Astrocyte (in vitro differentiated cells and primary cell): ENCODE data around the gene SNUPN. TPM values are rescaled to one million over a fixed set of nuclear protein-coding genes. Genes with fewer than 3 reads are reported as not detected.
A peak's percentile ranks its signal among the peaks of the same experiment; 100 is the strongest.

Experiments
- DNase-seq: peaks from one replicate; pipeline ENCODE4 v3.0.0-alpha.2; 2010; ENCODE audit warnings: low read depth
- FAIRE-seq: peaks from 2 replicates; lab custom pipeline; 2011; peaks lifted over from hg19 to GRCh38; lab: Jason Lieb, UNC
- H2AFZ ChIP-seq: 2 replicates; pipeline ENCODE4 v1.6.0; 2012; ENCODE audit warnings: low read depth, low read length, inconsistent platforms
- H3K27ac ChIP-seq: 2 replicates; pipeline ENCODE4 v1.5.1; 2011; ENCODE audit warnings: low read depth, low read length, inconsistent platforms
- H3K27me3 ChIP-seq: 2 replicates; pipeline ENCODE4 v1.6.0; 2011; ENCODE audit warnings: low read length, inconsistent platforms; ENCODE audit not compliant: insufficient read depth
- H3K36me3 ChIP-seq: 2 replicates; pipeline ENCODE4 v1.5.1; 2011; ENCODE audit warnings: low read length, inconsistent platforms; ENCODE audit not compliant: insufficient read depth
- H3K4me1 ChIP-seq: 2 replicates; pipeline ENCODE4 v1.5.1; 2011; ENCODE audit warnings: low read length, inconsistent platforms; ENCODE audit not compliant: insufficient read depth
- H3K4me2 ChIP-seq: 2 replicates; pipeline ENCODE4 v1.6.0; 2012; ENCODE audit warnings: low read length, inconsistent platforms
- H3K4me3 ChIP-seq: 2 replicates; pipeline ENCODE4 v1.5.1; 2011; ENCODE audit warnings: low read depth, mild to moderate bottlenecking, low read length, inconsistent platforms; ENCODE audit not compliant: insufficient read depth
- H3K79me2 ChIP-seq: 2 replicates; pipeline ENCODE4 v1.6.0; 2012; ENCODE audit warnings: mild to moderate bottlenecking, low read length, inconsistent platforms; ENCODE audit not compliant: insufficient read depth
- H3K9ac ChIP-seq: 2 replicates; pipeline ENCODE4 v1.6.0; 2012; ENCODE audit warnings: mild to moderate bottlenecking, low read length, inconsistent platforms
- H3K9me3 ChIP-seq: 2 replicates; pipeline ENCODE4 v1.5.1; 2012; ENCODE audit warnings: low read depth, mild to moderate bottlenecking, low read length, inconsistent platforms; ENCODE audit not compliant: insufficient read depth
- H4K20me1 ChIP-seq: 2 replicates; pipeline ENCODE4 v1.6.0; 2012; ENCODE audit warnings: low read length, inconsistent platforms; ENCODE audit not compliant: insufficient read depth
- H3K27ac Mint-ChIP-seq: one replicate; pipeline ENCODE4 v1.8.0; 2021; ENCODE audit warnings: mild to moderate bottlenecking, mixed read lengths; ENCODE audit not compliant: unreplicated experiment
- H3K27me3 Mint-ChIP-seq: one replicate; pipeline ENCODE4 v1.8.0; 2021; ENCODE audit warnings: low read depth, mixed read lengths; ENCODE audit not compliant: unreplicated experiment
- H3K36me3 Mint-ChIP-seq: one replicate; pipeline ENCODE4 v1.8.0; 2021; ENCODE audit warnings: low read depth, mixed read lengths; ENCODE audit not compliant: unreplicated experiment
- H3K4me1 Mint-ChIP-seq: one replicate; pipeline ENCODE4 v1.8.0; 2021; ENCODE audit warnings: low read depth, mixed read lengths; ENCODE audit not compliant: unreplicated experiment
- H3K4me3 Mint-ChIP-seq: one replicate; pipeline ENCODE4 v1.8.0; 2021; ENCODE audit warnings: mild to moderate bottlenecking, moderate library complexity, mixed read lengths; ENCODE audit not compliant: unreplicated experiment
- H3K9me3 Mint-ChIP-seq: one replicate; pipeline ENCODE4 v1.8.0; 2021; ENCODE audit warnings: mild to moderate bottlenecking, mixed read lengths; ENCODE audit not compliant: unreplicated experiment
- EZH2 ChIP-seq: IDR thresholded peaks from 2 replicates; pipeline ENCODE4 v1.6.1; 2012; ENCODE audit warnings: mild to moderate bottlenecking, low read length, inconsistent platforms; ENCODE audit not compliant: insufficient read depth
- total RNA-seq: library from RNA; stranded (reverse); gene quantifications from 2 replicates; pipeline ENCODE4 v1.2.1, GENCODE V29; 2021
- TF ChIP-seq, protein P1 (sequence below): IDR thresholded peaks from 2 replicates; pipeline ENCODE4 v1.5.1; 2011; ENCODE audit warnings: low read depth, mild to moderate bottlenecking, inconsistent platforms, low read length, moderate library complexity; ENCODE audit not compliant: insufficient read depth

The SNUPN gene
- total RNA-seq, 1 donor from 2014 or later: 15.9 TPM

DNA sequence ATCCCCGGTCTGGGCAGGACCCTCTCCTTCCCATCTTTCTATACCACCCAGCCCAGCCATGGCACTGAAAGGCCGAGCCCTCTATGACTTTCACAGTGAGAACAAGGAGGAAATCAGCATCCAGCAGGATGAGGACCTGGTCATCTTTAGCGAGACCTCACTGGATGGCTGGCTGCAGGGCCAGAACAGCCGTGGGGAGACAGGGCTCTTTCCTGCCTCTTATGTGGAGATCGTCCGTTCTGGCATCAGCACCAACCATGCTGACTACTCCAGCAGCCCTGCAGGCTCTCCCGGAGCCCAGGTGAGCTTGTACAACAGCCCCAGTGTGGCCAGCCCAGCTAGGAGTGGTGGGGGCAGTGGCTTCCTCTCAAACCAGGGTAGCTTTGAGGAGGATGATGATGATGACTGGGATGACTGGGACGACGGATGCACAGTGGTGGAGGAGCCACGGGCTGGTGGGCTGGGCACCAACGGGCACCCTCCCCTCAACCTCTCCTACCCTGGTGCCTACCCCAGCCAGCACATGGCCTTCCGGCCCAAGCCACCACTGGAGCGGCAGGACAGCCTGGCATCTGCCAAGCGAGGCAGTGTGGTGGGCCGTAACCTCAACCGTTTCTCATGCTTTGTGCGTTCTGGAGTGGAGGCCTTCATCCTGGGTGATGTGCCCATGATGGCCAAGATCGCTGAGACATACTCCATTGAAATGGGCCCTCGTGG, 23.7 kb upstream of the SNUPN start:
- no peaks in the 10 kb centered on the region for H3K9me3 ChIP-seq
- peak overlapping the region; percentile 98 for H3K9ac ChIP-seq
- no peaks in the 10 kb centered on the region for H3K27me3 ChIP-seq
- Mint-ChIP-seq H3K27ac (peak overlapping the region; percentile 10), H3K36me3 (peaks cover 22% of the 10 kb centered on the region), H3K4me1 (peaks cover 57% of the 10 kb centered on the region), H3K9me3 (no peaks in the 10 kb centered on the region), H3K27me3 (no peaks in the 10 kb centered on the region), H3K4me3 (peak overlapping the region; percentile 93)
- no peak for DNase-seq
- H3K27ac ChIP-seq: peak overlapping the region; percentile 94
- H3K79me2 ChIP-seq: peaks cover 74% of the 10 kb centered on the region
- H3K36me3 ChIP-seq: no peaks in the 10 kb centered on the region
- H2AFZ ChIP-seq: no peak overlapping the region
- FAIRE-seq: no peak
- no peak for TF ChIP-seq EZH2
- TF ChIP-seq, protein P1, sequence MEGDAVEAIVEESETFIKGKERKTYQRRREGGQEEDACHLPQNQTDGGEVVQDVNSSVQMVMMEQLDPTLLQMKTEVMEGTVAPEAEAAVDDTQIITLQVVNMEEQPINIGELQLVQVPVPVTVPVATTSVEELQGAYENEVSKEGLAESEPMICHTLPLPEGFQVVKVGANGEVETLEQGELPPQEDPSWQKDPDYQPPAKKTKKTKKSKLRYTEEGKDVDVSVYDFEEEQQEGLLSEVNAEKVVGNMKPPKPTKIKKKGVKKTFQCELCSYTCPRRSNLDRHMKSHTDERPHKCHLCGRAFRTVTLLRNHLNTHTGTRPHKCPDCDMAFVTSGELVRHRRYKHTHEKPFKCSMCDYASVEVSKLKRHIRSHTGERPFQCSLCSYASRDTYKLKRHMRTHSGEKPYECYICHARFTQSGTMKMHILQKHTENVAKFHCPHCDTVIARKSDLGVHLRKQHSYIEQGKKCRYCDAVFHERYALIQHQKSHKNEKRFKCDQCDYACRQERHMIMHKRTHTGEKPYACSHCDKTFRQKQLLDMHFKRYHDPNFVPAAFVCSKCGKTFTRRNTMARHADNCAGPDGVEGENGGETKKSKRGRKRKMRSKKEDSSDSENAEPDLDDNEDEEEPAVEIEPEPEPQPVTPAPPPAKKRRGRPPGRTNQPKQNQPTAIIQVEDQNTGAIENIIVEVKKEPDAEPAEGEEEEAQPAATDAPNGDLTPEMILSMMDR: no peak
- H3K4me1 ChIP-seq: peaks cover 55% of the 10 kb centered on the region
- peaks cover 55% of the 10 kb centered on the region for H4K20me1 ChIP-seq
- H3K4me2 ChIP-seq: peak overlapping the region; percentile 96
- peak overlapping the region; percentile 92 for H3K4me3 ChIP-seq

DNA sequence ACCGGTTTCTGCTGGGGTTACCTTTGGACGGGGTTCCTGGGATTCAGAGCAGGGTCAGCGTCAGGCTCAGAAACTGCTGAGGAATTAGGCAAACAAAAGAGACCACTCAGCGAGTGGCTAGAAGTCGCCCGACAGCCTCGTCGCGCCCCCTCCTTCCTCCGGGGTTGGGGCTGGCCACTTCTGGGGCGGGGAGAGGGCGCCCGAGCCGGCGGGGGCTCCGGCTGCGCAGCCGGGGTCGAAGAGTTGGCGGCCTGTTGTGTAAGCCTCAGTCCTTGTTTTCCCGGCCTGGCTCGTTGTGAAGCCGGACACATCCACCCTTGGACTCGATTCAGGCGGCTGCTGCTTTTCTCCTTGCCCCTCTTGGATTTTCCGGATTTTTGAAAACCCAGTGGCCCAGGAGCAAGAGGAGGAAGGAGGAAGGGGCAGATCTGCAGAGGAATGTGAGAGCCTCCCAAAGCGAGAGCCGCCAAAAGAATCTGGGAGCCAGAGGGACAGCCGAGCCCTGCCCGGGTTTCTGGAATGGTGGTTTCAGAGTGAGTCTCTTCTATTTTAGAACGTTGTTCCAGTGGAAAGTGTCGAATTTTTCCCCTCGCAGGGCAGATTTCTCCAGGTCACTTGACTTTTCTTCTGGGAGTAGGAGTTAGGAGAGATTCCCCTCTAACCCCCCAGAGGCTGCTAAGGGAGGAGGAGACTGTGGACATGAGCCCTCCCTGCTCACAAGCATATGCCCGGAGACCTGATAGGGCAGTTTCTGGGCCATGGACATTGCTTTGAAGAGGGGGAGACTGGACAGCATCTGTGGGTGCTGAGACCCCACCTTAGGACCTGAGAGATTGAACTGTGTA, 22.9 kb upstream of the SNUPN start:
- Mint-ChIP-seq H3K4me3 (peak overlapping the region; percentile 93), H3K27me3 (no peaks in the 10 kb centered on the region), H3K4me1 (peaks cover 53% of the 10 kb centered on the region), H3K36me3 (peaks cover 21% of the 10 kb centered on the region), H3K27ac (peak overlapping the region; percentile 89), H3K9me3 (no peaks in the 10 kb centered on the region)
- Histone ChIP-seq H3K4me1 (peaks cover 56% of the 10 kb centered on the region), H3K9ac (peak overlapping the region; percentile 98), H4K20me1 (peaks cover 48% of the 10 kb centered on the region), H3K4me2 (peak overlapping the region; percentile 96), H3K36me3 (no peaks in the 10 kb centered on the region), H3K4me3 (peak overlapping the region; percentile 92), H2AFZ (peak overlapping the region; percentile 78), H3K27ac (peak overlapping the region; percentile 94), H3K79me2 (peaks cover 67% of the 10 kb centered on the region), H3K27me3 (no peaks in the 10 kb centered on the region), H3K9me3 (no peaks in the 10 kb centered on the region)
- TF ChIP-seq, protein P1: no peak
- TF ChIP-seq EZH2: no peak
- peak; percentile 16 for DNase-seq
- no peak for FAIRE-seq
